ENCODE data around the gene ASMT.
"Not testable (repeated sequence)": the region's sequence is repeated elsewhere in the genome, so short reads cannot be mapped to it uniquely, and the experiment has no call there.

The ASMT gene

DNA sequence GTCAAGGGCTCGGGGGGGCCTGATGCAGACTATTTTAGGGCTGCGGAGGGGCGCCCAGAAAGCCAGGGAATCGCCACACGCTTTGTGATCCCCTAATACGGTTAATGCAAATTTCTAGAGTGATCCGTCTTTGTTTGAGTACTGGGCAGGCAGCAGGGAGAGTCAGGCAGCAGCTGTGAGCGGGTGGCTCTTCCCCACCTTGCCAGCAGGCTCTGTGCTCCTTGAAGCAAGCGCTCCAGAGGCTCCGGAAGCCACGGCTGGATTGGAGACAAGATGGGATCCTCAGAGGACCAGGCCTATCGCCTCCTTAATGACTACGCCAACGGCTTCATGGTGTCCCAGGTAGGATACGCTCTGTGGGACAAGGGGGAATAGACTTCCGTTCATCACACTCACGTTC is at the start of gene ASMT:
Gene ASMT (plus strand): TSS at position 133 of the 400 bp plus-strand sequence. CDS start 141 bp downstream, at position 274.
- no peak for DNase-seq

DNA sequence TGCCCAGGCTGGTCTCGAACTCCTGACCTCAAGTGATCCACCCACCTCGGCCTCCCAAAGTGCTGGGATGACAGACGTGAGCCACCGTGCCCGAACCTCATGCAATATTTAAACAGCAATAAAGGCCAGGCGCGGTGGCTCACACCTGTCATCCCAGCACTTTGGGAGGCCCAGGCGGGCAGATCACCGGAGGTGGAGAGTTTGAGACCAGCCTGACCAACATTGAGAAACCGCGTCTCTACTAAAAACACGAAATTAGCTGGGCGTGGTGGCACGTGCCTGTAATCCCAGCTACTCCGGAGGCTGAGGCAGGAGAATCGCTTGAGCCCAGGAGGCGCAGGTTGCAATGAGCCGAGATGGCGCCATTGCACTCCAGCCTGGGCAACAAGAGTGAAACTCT is 40.7 kb upstream of the ASMT start:
- DNase-seq, result not testable (repeated sequence)

- DNase-seq, result no peak
Observed at GRCh38 chrX:1576201-1576992, 38.5 kb upstream of the ASMT start.

- DNase-seq, result no peak
Observed at GRCh38 chrX:1577845-1578244, 37.0 kb upstream of the ASMT start.

DNA sequence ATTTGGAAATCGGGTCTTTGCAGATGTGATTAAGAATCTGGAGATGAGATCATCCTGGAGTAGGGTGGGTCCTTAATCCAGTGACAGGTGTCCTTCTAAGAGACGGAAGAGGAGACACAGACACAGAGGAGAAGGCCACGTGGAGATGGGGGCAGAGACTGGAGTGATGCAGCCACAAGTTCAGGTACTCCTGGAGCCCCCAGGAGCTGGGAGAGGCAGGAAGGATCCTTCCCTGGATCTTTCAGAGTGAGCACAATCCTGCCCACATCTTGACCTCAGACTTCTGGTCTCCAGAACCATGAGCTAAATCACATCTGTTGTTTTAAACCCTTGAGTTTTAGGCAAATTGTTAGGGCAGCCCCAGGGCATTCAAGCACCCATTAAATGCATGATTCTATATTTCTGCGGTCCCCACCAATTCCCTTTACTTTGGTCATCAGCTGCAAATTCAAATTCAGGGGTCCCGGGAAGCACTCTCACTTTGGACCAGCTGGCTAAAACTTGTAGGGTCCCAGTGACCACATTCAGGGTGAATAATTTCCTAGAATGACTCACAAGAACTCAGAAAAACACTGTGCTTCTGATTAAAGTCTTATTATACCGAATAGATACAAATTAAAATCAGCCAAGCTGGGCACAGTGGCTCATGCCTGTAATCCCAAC is 36.2 kb upstream of the ASMT start:
- no peak for DNase-seq

DNA sequence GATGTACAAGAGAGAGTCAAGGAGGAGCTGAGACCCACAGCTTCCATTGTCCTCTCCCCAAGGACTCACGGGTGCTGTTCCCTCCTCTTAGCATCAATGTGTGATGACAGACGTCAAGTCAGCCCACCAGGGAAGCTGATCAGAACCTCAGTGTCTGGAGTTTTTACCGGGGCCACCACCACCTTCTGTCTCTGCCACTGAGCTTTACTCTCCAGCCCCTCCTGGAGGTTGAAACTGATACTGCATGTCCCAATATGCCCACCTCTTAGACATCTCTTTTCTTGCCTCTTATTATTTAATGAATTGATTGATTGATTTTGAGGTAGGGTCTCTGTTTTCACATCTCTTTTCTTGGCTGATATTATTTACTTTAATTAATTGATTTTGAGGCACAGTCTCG is 33.7 kb upstream of the ASMT start:
- DNase-seq, result peak; percentile 8 to 71 (median 20)

GRCh38 chrX:1582686-1583437 is 32.0 kb upstream of the ASMT start:
- no peak for DNase-seq

- DNase-seq, result no peak
Observed at GRCh38 chrX:1584237-1585011, 30.4 kb upstream of the ASMT start.

DNA sequence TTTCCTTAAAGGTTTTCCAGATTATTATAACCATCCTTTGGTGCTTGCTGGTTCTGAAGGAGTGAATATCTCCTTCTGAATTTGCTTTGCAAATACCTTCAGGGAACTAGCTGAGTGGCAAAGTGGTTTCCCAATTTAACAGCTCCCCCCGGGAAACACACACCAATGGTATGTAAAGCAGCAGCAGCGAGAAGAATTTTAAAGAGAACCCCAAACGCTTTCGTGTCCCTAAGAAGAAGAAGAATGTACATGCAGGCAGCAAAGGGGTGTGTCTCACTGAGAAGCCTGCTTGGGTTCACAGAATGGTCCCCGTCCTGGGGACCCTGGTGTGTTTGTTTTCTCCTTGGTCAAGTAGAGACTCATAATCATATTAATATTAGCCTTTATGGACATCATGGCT is 27.7 kb upstream of the ASMT start:
- DNase-seq, result no peak

GRCh38 chrX:1589356-1590130 is 25.3 kb upstream of the ASMT start:
- DNase-seq, result no peak

DNA sequence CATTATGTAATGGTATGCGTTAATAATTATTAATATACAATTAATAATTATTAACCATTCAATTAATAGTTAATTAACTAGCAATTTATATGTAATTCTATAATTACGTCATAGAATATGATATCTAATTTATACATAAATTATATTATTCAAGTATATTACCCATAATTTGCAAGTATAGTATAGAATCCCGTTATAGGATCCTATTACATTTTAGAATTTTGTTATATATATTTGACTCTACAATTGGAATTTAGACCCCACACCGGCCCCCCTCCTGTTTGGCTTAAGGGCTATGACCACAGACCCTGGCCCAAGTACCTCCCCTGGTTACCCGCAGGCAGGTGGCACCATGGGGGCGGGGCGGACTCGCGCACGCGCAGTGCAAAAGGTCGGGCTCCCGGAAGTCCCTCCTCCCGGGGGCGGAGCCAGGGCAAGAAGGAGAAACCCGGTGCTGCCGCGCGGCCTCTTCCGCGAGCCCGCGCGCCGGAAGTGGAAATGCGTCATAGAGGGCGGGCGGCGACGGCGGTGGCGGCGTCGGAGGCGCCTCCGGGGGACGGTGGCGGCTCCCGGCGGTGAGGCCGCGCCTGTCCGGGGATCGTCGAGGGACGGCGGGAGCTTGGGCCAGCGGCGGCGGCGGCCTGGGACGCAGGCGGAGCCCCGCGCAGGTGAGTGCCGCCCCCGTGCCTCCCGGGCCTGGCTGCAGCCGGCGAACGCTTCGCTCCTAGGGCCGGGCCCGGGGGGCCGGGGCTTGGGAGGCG is 23.6 kb upstream of the ASMT start, which contains the start of gene AKAP17A:
Gene AKAP17A (plus strand): TSS at position 503 of the 761 bp plus-strand sequence. CDS start 1,859 bp downstream, outside the sequence.
- DNase-seq, result peak; percentile 93 to 99 (median 98)

- DNase-seq, result no peak
Observed at GRCh38 chrX:1591863-1592469, 22.9 kb upstream of the ASMT start.

DNA sequence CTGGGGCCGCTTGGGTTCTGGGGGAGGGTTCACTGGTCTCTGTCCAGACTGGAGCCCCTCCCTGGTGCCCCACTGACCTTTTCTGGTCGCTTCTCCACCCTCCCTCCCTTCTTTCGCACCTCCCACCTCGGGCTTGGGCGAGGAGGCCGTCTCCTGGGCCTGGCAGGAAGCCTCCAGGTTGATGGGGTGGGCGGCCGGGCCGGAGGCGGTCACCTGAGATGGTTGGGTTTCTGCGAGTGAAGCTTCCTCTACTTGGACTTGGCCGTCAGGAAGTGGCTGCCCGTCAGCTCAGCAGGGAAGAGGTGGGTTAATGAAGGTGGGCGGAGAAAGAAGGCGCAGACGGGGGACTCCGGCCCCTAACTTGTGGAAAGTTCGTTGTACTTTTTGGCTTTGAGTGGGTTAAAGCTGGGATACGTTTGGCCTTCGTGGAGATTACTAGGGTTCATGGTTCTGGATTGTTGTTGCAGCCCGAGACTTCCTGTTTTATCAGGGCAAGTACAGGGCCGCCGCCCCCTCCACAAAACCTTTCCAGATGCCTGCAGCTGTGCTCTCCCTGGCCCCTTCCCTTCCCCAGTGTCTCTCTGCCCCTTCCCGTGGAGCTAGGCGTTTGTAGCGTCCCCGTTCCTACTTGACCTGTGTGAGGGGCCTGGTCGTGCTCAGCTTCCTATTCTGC is 22.3 kb upstream of the ASMT start:
- no peak for DNase-seq

GRCh38 chrX:1593286-1594271 is 21.3 kb upstream of the ASMT start:
- no peak for DNase-seq

DNA sequence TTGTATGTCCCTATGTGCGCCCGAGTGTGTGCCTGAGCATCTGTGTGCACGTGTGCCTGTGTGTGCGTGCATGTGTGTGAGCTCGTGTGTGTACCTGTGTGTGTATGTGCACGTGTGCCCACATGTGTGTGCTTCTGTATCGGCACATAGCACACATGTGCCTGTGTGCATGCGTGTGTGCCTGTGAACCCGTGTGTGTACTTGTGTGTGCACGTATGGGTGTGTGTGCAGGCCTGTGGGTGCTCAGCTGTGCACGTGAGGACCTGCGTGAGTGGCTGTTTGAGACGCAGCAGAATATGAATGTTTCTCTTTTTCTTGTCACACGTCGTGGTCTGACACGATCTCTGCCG is 19.2 kb upstream of the ASMT start:
- DNase-seq, result no peak

DNA sequence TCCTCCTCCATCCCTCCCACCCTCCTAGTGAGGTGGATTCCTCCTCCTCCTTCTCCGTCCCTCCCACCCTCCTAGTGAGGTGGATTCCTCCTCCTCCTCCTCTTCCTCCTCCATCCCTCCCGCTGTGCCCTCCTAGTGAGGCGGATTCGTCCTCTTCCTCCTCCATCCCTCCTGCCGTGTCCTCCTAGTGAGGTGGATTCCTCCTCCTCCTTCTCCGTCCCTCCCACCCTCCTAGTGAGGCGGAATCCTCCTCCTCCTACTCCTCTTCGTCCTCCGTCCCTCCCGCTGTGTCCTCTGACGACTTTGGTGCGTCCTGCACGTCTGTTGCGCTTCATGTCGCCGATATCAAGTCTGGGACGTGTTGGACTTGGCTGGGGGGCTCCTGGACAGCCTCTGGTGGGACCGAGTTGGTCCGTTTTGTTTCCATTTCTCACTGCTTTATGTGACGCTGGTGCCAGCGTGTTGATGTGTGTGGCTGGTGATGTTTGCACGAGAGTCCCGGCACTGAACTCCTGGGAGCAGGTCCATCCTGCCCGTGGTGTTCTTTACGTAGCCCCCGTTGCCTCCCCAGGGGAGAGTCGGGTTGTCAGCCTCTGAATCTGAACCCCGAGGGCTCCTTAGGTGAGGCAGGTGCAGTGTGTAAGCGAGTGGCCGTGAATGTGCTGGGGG is 18.0 kb upstream of the ASMT start:
- DNase-seq, result no peak

DNA sequence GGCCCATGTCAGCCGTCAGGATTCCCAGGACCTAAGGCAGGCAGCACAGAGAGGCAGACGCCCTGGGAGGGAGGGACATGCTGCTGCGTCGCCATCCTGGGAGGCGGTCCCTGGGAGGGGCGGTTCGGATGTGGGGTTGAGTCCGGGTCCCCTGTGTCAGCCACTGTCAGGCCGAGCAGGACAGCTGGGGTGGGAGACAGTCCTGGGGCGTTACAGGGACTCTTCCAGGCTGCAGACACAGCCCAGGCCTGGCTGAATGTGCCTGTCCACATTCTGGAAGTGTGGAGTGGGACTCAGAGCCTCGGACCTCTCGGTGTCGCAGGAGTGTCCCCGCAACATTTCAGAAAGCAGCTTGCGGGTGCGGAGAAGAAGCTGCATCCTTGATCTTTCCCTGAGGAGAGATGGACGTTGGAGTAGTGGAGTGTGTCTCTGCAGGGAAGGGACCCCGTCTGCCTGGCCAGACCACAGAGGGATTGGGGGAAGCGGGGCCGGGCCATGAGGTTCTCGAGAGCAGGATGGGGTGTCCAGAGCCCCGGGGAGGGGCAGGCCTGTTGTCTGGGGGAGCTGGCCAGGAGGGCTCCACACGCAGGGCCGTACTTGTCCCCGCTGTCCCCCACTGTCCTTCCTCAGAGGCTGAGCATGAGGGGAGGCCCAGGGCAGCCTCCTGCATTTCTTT is 17.4 kb upstream of the ASMT start:
- no peak for DNase-seq
